ENCODE results near the gene GNAO1. TPM values are rescaled to one million over a fixed set of nuclear protein-coding genes. Genes with fewer than 3 reads are reported as not detected.

GNAO1 gene
- total and polyA plus RNA-seq, 8 donors: 1.2 to 13.4 (median 4.8) TPM

DNA sequence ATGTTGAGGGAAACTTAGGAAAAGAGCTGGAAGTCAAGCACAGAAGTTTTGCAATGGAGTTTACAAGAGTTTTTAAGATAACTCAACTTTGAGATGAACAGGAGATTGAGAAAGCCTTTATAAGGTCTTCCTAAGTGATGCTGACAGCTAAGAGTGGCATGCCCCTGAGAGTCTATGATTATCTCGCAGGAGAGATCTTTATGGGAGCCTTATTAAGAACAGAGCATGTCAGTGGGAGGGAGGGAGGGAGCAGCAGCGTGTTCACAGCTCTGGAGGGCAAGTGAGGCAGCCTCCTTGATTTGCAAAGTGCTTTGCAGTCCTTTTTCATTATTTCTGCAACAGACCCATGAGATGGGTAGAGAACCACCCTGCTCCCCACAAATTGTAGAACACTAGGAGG lies 30.7 kb downstream of the GNAO1 start:
- Histone ChIP-seq H3K27me3 (no peaks in the 10 kb centered on the region), H3K4me1 (no peaks in the 10 kb centered on the region), H3K36me3 (no peaks in the 10 kb centered on the region), H3K4me3 (no peak overlapping the region), H3K9me3 (no peaks in the 10 kb centered on the region), H3K27ac (no peak overlapping the region)
- TF ChIP-seq, protein P1, sequence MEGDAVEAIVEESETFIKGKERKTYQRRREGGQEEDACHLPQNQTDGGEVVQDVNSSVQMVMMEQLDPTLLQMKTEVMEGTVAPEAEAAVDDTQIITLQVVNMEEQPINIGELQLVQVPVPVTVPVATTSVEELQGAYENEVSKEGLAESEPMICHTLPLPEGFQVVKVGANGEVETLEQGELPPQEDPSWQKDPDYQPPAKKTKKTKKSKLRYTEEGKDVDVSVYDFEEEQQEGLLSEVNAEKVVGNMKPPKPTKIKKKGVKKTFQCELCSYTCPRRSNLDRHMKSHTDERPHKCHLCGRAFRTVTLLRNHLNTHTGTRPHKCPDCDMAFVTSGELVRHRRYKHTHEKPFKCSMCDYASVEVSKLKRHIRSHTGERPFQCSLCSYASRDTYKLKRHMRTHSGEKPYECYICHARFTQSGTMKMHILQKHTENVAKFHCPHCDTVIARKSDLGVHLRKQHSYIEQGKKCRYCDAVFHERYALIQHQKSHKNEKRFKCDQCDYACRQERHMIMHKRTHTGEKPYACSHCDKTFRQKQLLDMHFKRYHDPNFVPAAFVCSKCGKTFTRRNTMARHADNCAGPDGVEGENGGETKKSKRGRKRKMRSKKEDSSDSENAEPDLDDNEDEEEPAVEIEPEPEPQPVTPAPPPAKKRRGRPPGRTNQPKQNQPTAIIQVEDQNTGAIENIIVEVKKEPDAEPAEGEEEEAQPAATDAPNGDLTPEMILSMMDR (IDR thresholded peaks at IDR 0.05): no peak
- 55 to 57% methylated on average over 2 of the region's 2 CpGs for WGBS, 2 donors
- FAIRE-seq: no peak
- no peak for ATAC-seq
- DNase-seq: no peak
- intact Hi-C loops (cut with DNase I): no loop called here

DNA sequence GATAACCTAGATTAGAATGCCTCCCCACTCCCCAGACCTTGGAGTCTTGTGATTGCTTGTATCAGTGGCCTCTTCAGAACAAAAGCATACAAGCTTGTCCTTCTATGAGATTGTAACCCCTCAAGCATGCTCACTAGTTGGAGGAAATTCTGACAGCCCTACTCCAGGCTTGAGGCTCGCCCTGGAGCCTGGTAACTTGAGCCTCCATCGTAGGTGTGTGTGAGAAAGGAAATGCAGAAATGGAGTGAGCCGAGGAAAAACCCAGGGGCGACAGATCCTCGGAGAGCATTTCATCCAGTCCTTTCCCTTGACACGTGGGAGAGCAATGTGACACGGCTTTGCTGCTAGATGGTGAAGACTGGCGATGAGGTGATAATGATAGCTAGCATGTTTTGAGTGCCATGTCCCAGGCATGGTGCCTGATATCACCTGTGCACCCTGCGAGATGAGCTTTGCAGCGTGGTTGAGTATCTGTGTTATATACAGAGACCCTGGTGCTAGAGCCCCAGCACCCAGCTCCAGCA lies 31.2 kb downstream of the GNAO1 start:
- no peak for FAIRE-seq

DNA sequence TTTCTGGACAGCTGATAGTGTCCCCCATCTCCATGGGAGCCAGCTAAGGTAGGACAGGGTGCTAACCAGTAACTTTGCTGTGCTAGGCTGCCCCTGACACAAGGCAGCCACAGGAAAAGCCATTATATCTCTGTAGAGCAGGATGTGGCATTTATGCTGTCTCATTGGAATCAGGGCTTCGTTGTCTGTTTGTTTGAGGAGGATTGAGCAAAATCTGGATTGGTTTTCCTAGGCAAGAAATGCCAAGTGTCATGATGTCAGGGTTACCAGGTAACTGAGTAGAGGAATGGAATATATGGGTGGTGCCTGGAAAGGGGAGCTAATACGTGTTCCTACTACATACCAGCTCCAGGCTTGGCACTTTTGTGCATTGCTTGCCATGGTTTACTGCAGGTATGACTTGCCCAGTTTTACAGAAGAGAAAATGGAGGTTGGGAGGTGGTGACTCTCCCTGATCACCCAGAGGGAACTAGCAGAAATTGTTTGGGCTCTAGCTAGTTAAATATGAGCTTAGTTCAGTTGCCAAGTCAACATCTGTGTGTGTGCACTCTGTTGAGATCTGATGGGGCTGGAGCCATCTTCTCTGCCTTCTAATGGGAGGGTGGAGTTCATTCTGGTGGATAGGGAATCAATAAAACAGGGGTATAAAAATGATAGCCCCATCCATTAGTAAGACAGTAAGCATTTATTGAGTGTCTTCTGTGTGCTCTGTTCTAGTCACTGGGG lies 33.9 kb downstream of the GNAO1 start:
- intact Hi-C loops (cut with DNase I): no loop called here
- DNase-seq: no peak
- Histone ChIP-seq H3K9me3 (no peaks in the 10 kb centered on the region), H3K27ac (no peak overlapping the region), H3K4me3 (no peak overlapping the region), H3K4me1 (no peaks in the 10 kb centered on the region), H3K36me3 (no peaks in the 10 kb centered on the region), H3K27me3 (peaks cover 0 to 2% (median 0%) of the 10 kb centered on the region in 4 donors)
- peak in 2 of 4 donors; percentile 51 to 60 for ATAC-seq
- TF ChIP-seq, protein P1 (IDR thresholded peaks at IDR 0.05): no peak
- 29 to 51% methylated on average over 2 of the region's 2 CpGs for WGBS, 2 donors
- no peak for FAIRE-seq

More for the DNA sequence above, 31.2 kb downstream of the GNAO1 start:
- H3K4me1 ChIP-seq: no peaks in the 10 kb centered on the region
- DNase-seq (no peak), ATAC-seq (no peak)
- H3K27me3 ChIP-seq: no peaks in the 10 kb centered on the region
- WGBS, 2 donors: 49 to 56% methylated on average over 10 of the region's 10 CpGs
- H3K9me3 ChIP-seq: no peaks in the 10 kb centered on the region
- intact Hi-C loops (cut with DNase I): no loop called here
- no peak overlapping the region for H3K4me3 ChIP-seq
- no peaks in the 10 kb centered on the region for H3K36me3 ChIP-seq
- H3K27ac ChIP-seq: no peak overlapping the region
- TF ChIP-seq, protein P1 (IDR thresholded peaks at IDR 0.05): no peak

DNA sequence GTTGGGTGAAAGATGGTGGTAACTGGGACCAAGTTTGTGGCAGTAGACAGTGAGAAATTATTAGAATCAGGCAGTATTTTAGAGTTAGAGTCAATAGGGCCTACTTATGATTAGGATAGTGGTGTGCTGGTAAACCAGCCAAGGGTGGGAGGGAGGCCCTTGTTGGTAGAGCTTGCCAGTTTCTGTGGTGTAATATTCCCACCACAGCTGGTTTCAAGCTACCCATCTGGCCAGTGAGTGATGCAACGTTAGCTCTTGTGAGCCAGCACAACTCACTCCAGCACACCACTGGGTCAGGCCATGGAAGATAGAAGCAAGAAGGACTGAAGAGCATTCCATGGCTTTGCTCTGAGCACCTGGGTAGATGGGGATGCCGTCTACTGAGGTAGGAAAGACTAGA lies 34.9 kb downstream of the GNAO1 start:
- Histone ChIP-seq H3K4me3 (no peak overlapping the region), H3K36me3 (no peaks in the 10 kb centered on the region), H3K9me3 (no peaks in the 10 kb centered on the region), H3K27me3 (peaks cover 0 to 2% (median 0%) of the 10 kb centered on the region in 4 donors), H3K27ac (no peak overlapping the region), H3K4me1 (no peaks in the 10 kb centered on the region)
- WGBS, 2 donors: 68 to 76% methylated on average over 2 of the region's 2 CpGs
- intact Hi-C loops (cut with DNase I): no loop called here
- FAIRE-seq: no peak
- ATAC-seq: no peak
- TF ChIP-seq, protein P1 (IDR thresholded peaks at IDR 0.05): no peak
- no peak for DNase-seq
